DOHH2 (cell line): ENCODE data around the gene GGA1.

Experiments
- H3F3A ChIP-seq: fragments of 200-600 bp; sonication (generic), shearing (Covaris generic); 2 replicates; pipeline ENCODE4 v1.6.0; 2016; ENCODE audit warnings: antibody characterized with exemption, mild to moderate bottlenecking; ENCODE audit not compliant: control insufficient read depth, insufficient read depth
- H3K27ac ChIP-seq: fragments of 200-600 bp; sonication (generic); 2 replicates; pipeline ENCODE4 v1.5.1; 2014; ENCODE audit warnings: low read depth, mild to moderate bottlenecking, low read length, moderate library complexity
- H3K27me3 ChIP-seq: fragments of 200-600 bp; sonication (generic); 2 replicates; pipeline ENCODE4 v1.6.1; 2014; ENCODE audit warnings: mild to moderate bottlenecking, low read length, mixed read lengths; ENCODE audit not compliant: control insufficient read depth
- H3K36me3 ChIP-seq: fragments of 200-600 bp; sonication (generic); 2 replicates; pipeline ENCODE4 v1.6.1; 2014; ENCODE audit warnings: mild to moderate bottlenecking, low read length, moderate library complexity, mixed read lengths; ENCODE audit not compliant: control insufficient read depth
- H3K4me1 ChIP-seq: fragments of 200-600 bp; sonication (generic); 2 replicates; pipeline ENCODE4 v1.6.1; 2014; ENCODE audit warnings: mild to moderate bottlenecking, low read length, mixed read lengths; ENCODE audit not compliant: control insufficient read depth
- H3K4me2 ChIP-seq: fragments of 200-600 bp; sonication (generic); 2 replicates; pipeline ENCODE4 v1.6.0; 2014; ENCODE audit warnings: mild to moderate bottlenecking, low read length, moderate library complexity
- H3K4me3 ChIP-seq: fragments of 200-600 bp; sonication (generic); 2 replicates; pipeline ENCODE4 v1.5.1; 2014; ENCODE audit warnings: mild to moderate bottlenecking, low read length, mixed read lengths
- H3K79me2 ChIP-seq: fragments of 200-600 bp; sonication (generic); 2 replicates; pipeline ENCODE4 v1.6.1; 2014; ENCODE audit warnings: mild to moderate bottlenecking, low read length, mixed read lengths; ENCODE audit not compliant: control insufficient read depth
- H3K9me2 ChIP-seq: fragments of 200-600 bp; sonication (generic); replicated peaks from 2 replicates; pipeline ENCODE4 v1.6.1; 2014; ENCODE audit warnings: mild to moderate bottlenecking, low read length, mixed read lengths; ENCODE audit not compliant: control insufficient read depth
- H3K9me3 ChIP-seq: fragments of 200-600 bp; sonication (generic); 2 replicates; pipeline ENCODE4 v1.6.1; 2014; ENCODE audit warnings: antibody characterized with exemption, low read length, mixed read lengths; ENCODE audit not compliant: control insufficient read depth, insufficient read depth
- H4K20me1 ChIP-seq: fragments of 200-600 bp; sonication (generic); 2 replicates; pipeline ENCODE4 v1.6.0; 2014; ENCODE audit warnings: low read depth, mild to moderate bottlenecking, antibody characterized with exemption, low read length, moderate library complexity; ENCODE audit not compliant: control insufficient read depth, insufficient read depth
- CTCF ChIP-seq: fragments of 200-600 bp; sonication (generic); IDR thresholded peaks from one replicate; pipeline ENCODE4 v1.5.1; 2014; ENCODE audit warnings: antibody characterized with exemption, mild to moderate bottlenecking, low read depth, low read length; ENCODE audit not compliant: poor library complexity, severe bottlenecking
- EZH2phosphoT487 ChIP-seq: fragments of 200-600 bp; sonication (generic); IDR thresholded peaks from 2 replicates; pipeline ENCODE4 v1.6.1; 2017; ENCODE audit warnings: borderline replicate concordance, mild to moderate bottlenecking, antibody characterized with exemption, low read length, moderate library complexity, mixed read lengths

Gene GGA1

GRCh38 chr22:37617431-37617830 is 8.8 kb downstream of the GGA1 start:
- Histone ChIP-seq H3F3A (peaks cover 6% of the 10 kb centered on the region; the same call in 1 of the 2 replicates), H3K27ac (peak overlapping the region; percentile 94), H3K27me3 (no peaks in the 10 kb centered on the region), H3K9me2 (no peaks in the 10 kb centered on the region), H3K79me2 (peaks cover 26% of the 10 kb centered on the region), H3K9me3 (no peaks in the 10 kb centered on the region), H3K4me3 (peak overlapping the region; percentile 70; the same call in 1 of the 2 replicates), H4K20me1 (no peaks in the 10 kb centered on the region), H3K4me2 (peak overlapping the region; percentile 94), H3K36me3 (peaks cover 77% of the 10 kb centered on the region), H3K4me1 (peaks cover 40% of the 10 kb centered on the region)
- no peak for TF ChIP-seq CTCF
- no peak for TF ChIP-seq EZH2phosphoT487

- Histone ChIP-seq H3F3A (peaks cover 6% of the 10 kb centered on the region; the same call in 1 of the 2 replicates), H3K27me3 (no peaks in the 10 kb centered on the region), H3K4me1 (peaks cover 41% of the 10 kb centered on the region), H4K20me1 (no peaks in the 10 kb centered on the region), H3K79me2 (peaks cover 20% of the 10 kb centered on the region), H3K9me2 (no peaks in the 10 kb centered on the region), H3K9me3 (no peaks in the 10 kb centered on the region), H3K4me2 (peak overlapping the region; percentile 94), H3K27ac (peak overlapping the region; percentile 94), H3K4me3 (peak overlapping the region; percentile 70), H3K36me3 (peaks cover 79% of the 10 kb centered on the region)
- TF ChIP-seq EZH2phosphoT487 (no peak), CTCF (no peak)
These were observed 9.5 kb downstream of the GGA1 start for GRCh38 chr22:37618072-37618656.

- no peaks in the 10 kb centered on the region for H3K9me3 ChIP-seq
- H3K4me3 ChIP-seq: peak overlapping the region; percentile 70
- peaks cover 19% of the 10 kb centered on the region for H3K79me2 ChIP-seq
- peak overlapping the region; percentile 94 for H3K4me2 ChIP-seq
- no peaks in the 10 kb centered on the region for H3K27me3 ChIP-seq
- H3K9me2 ChIP-seq: no peaks in the 10 kb centered on the region
- H3K36me3 ChIP-seq: peaks cover 83% of the 10 kb centered on the region
- H3K4me1 ChIP-seq: peaks cover 46% of the 10 kb centered on the region
- TF ChIP-seq EZH2phosphoT487 (no peak), CTCF (no peak)
- H3K27ac ChIP-seq: peak overlapping the region; percentile 94
- H4K20me1 ChIP-seq: no peaks in the 10 kb centered on the region
- H3F3A ChIP-seq: peaks cover 6% of the 10 kb centered on the region; the same call in 1 of the 2 replicates
These were observed 10.0 kb downstream of the GGA1 start for GRCh38 chr22:37618674-37619073.
